Ishikawa (cell line): Measurements from ENCODE around the gene TMEM270.

Experiments
- CEBPB ChIP-seq: IDR thresholded peaks from 2 replicates; pipeline ENCODE4 v1.6.1; 2012
- CREB1 ChIP-seq: IDR thresholded peaks from 2 replicates; pipeline ENCODE4 v1.6.1; 2012; ENCODE audit warnings: low read depth
- NFIC ChIP-seq: IDR thresholded peaks from 2 replicates; pipeline ENCODE4 v1.6.1; 2012
- RAD21 ChIP-seq: IDR thresholded peaks from 2 replicates; pipeline ENCODE4 v1.6.1; 2012; ENCODE audit warnings: low read depth
- REST ChIP-seq: IDR thresholded peaks from 2 replicates; pipeline ENCODE4 v1.6.1; 2012; ENCODE audit warnings: low read depth, mild to moderate bottlenecking
- TAF1 ChIP-seq: IDR thresholded peaks from 2 replicates; pipeline ENCODE4 v1.6.1; 2012; ENCODE audit warnings: low read depth, mild to moderate bottlenecking
- USF1 ChIP-seq: IDR thresholded peaks from 2 replicates; pipeline ENCODE4 v1.6.1; 2012
- YY1 ChIP-seq: IDR thresholded peaks from 2 replicates; pipeline ENCODE4 v1.6.1; 2012; ENCODE audit warnings: low read depth

GRCh38 chr7:73852500-73852899 lies 8.5 kb upstream of the TMEM270 start:
- TF ChIP-seq YY1: no peak
- TF ChIP-seq RAD21: no peak
- no peak for TF ChIP-seq REST
- no peak for TF ChIP-seq TAF1
- no peak for TF ChIP-seq NFIC
- TF ChIP-seq USF1: no peak
- TF ChIP-seq CREB1: no peak
- TF ChIP-seq CEBPB: no peak
